GM19395 (cell line): ENCODE measurements around the gene PDCD7.
"Not testable (repeated sequence)": the region's sequence is repeated elsewhere in the genome, so short reads cannot be mapped to it uniquely, and the experiment has no call there.

Source experiments
- ATAC-seq: cut with Tn5 transposase; IDR thresholded peaks from one replicate; pipeline ENCODE4 v1.9.1; 2021; ENCODE audit warnings: mild to moderate bottlenecking, moderate library complexity; ENCODE audit not compliant: unreplicated experiment

PDCD7 gene

GRCh38 chr15:65133548-65134200, at the start of gene PDCD7:
TSS of gene PDCD7 (minus strand) at chr15:65133808. CDS start at chr15:65133781, 27 bp downstream.
- peak; percentile 93 for ATAC-seq

- ATAC-seq, result no peak
Measured at GRCh38 chr15:65182538-65182937, 48.9 kb upstream of the PDCD7 start.

GRCh38 chr15:65181582-65182353, 48.2 kb upstream of the PDCD7 start:
- ATAC-seq, result not testable (repeated sequence)

GRCh38 chr15:65180167-65180566, 46.6 kb upstream of the PDCD7 start:
- no peak for ATAC-seq

- ATAC-seq, result no peak
Measured at GRCh38 chr15:65177901-65178300, 44.3 kb upstream of the PDCD7 start.

- no peak for ATAC-seq
Measured at GRCh38 chr15:65176056-65176455, 42.4 kb upstream of the PDCD7 start.

GRCh38 chr15:65175511-65175910, 41.9 kb upstream of the PDCD7 start:
- no peak for ATAC-seq

- ATAC-seq, result no peak
Measured at GRCh38 chr15:65174509-65174908, 40.9 kb upstream of the PDCD7 start.

- no peak for ATAC-seq
Measured at GRCh38 chr15:65172531-65172930, 38.9 kb upstream of the PDCD7 start.

- ATAC-seq, result no peak
Measured at GRCh38 chr15:65171428-65171827, 37.8 kb upstream of the PDCD7 start.

- ATAC-seq, result no peak
Measured at GRCh38 chr15:65165875-65166274, 32.3 kb upstream of the PDCD7 start.

GRCh38 chr15:65164139-65164538, 30.5 kb upstream of the PDCD7 start:
- no peak for ATAC-seq

- ATAC-seq, result no peak
Measured at GRCh38 chr15:65163041-65163440, 29.4 kb upstream of the PDCD7 start.

- ATAC-seq, result no peak
Measured at GRCh38 chr15:65156692-65157091, 23.1 kb upstream of the PDCD7 start.

GRCh38 chr15:65154720-65155119, 21.1 kb upstream of the PDCD7 start:
- ATAC-seq, result no peak

- ATAC-seq, result no peak
Measured at GRCh38 chr15:65147902-65148301, 14.3 kb upstream of the PDCD7 start.

GRCh38 chr15:65146438-65146837, 12.8 kb upstream of the PDCD7 start:
- ATAC-seq, result no peak

- not testable (repeated sequence) for ATAC-seq
Measured at GRCh38 chr15:65138631-65139030, 5.0 kb upstream of the PDCD7 start.

GRCh38 chr15:65137893-65138292, 4.3 kb upstream of the PDCD7 start:
- not testable (repeated sequence) for ATAC-seq

GRCh38 chr15:65137089-65137488, 3.5 kb upstream of the PDCD7 start:
- not testable (repeated sequence) for ATAC-seq

GRCh38 chr15:65134538-65134937, 930 bp upstream of the PDCD7 start:
- ATAC-seq, result no peak

- peak; percentile 58 for ATAC-seq
Measured at GRCh38 chr15:65132878-65133547, 595 bp downstream of the PDCD7 start.
